ENCODE measurements around the gene DCUN1D3.
"Not testable (repeated sequence)": the region's sequence is repeated elsewhere in the genome, so short reads cannot be mapped to it uniquely, and the experiment has no call there.

Gene DCUN1D3

DNA sequence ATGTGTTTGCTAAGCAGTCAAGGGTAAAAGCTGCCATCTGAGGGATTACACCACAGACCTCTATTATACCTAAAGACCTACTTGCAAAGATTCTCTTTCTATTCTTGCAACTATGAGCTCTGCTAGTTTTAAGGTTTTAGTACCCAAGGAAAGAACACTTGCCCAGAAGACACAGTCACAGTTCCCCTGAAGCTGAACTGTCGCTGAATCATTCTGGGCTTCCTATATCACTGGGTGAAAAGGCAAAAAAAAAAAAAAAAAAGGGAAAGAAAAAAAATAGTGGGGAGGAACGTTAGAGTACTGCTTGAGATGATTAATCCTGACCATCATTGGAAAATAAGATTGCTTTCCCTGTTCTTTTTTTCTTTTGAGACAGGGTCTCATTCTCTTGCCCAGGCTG, 38.3 kb upstream of the DCUN1D3 start:
- Histone ChIP-seq H3K36me3 (ENCODE audit: control insufficient read depth, insufficient read depth, low read length, severe bottlenecking) (no peaks in the 10 kb centered on the region), H3K27me3 (replicated peaks; ENCODE audit: control insufficient read depth, insufficient read depth, low read length) (no peaks in the 10 kb centered on the region), H3K9ac (ENCODE audit: low read length) (peak overlapping the region; percentile 61), H3K9me3 (ENCODE audit: control insufficient read depth, low read length) (no peaks in the 10 kb centered on the region), H3K4me3 (ENCODE audit: low read length) (no peak overlapping the region), H3K4me1 (ENCODE audit: control insufficient read depth, insufficient read depth, low read length) (peaks cover 23% of the 10 kb centered on the region)
- DNase-seq (ENCODE audit: low read depth): peak; percentile 41

DNA sequence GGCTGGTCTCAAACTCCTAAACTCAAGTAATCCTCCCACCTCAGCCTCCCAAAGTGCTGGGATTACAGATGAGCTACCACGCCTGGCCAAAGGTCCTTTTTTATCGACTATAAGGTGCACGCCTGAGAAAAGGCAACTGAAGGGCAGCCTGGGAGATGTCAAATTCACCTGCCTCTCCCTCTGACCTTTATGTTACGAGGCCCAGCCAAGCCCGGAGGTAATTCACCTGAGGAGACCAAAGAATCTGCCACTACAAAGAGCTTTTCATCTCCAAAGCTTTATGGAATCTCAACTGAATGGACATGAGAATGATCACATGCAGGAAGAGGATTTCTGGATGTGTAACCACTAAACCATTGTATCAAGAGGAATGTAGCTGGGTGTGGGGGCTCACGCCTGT, 37.6 kb upstream of the DCUN1D3 start:
- no peaks in the 10 kb centered on the region for H3K27me3 ChIP-seq (replicated peaks; ENCODE audit: control insufficient read depth, insufficient read depth, low read length)
- no peak for DNase-seq (ENCODE audit: low read depth)
- peak overlapping the region; percentile 30 for H3K9ac ChIP-seq (ENCODE audit: low read length)
- H3K4me1 ChIP-seq (ENCODE audit: control insufficient read depth, insufficient read depth, low read length): peaks cover 21% of the 10 kb centered on the region
- no peak overlapping the region for H3K4me3 ChIP-seq (ENCODE audit: low read length)
- H3K36me3 ChIP-seq (ENCODE audit: control insufficient read depth, insufficient read depth, low read length, severe bottlenecking): no peaks in the 10 kb centered on the region
- no peaks in the 10 kb centered on the region for H3K9me3 ChIP-seq (ENCODE audit: control insufficient read depth, low read length)

DNA sequence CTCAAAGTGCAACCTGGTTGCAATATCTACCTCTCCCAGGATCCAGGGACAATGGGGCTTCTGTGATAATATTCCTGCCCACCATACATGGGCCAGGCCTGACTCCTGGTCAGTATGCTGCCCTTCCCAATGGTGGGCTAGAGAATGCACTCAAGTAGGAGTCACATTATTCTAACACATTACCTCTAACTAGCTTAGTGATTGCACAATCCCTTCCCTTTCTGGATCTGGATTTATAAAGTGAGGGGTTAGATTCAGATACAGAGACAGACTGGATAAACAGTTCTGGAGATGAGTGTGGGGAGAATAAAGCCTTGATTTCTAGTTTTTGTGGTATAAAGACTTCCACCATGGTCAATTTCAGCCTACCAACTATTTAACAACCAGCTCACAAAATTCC, 33.4 kb upstream of the DCUN1D3 start:
- H3K9me3 ChIP-seq (ENCODE audit: control insufficient read depth, low read length): no peaks in the 10 kb centered on the region
- H3K27me3 ChIP-seq (replicated peaks; ENCODE audit: control insufficient read depth, insufficient read depth, low read length): no peaks in the 10 kb centered on the region
- H3K4me1 ChIP-seq (ENCODE audit: control insufficient read depth, insufficient read depth, low read length): peaks cover 39% of the 10 kb centered on the region
- DNase-seq (ENCODE audit: low read depth): peak; percentile 21
- no peaks in the 10 kb centered on the region for H3K36me3 ChIP-seq (ENCODE audit: control insufficient read depth, insufficient read depth, low read length, severe bottlenecking)
- H3K9ac ChIP-seq (ENCODE audit: low read length): no peak overlapping the region
- H3K4me3 ChIP-seq (ENCODE audit: low read length): no peak overlapping the region

DNA sequence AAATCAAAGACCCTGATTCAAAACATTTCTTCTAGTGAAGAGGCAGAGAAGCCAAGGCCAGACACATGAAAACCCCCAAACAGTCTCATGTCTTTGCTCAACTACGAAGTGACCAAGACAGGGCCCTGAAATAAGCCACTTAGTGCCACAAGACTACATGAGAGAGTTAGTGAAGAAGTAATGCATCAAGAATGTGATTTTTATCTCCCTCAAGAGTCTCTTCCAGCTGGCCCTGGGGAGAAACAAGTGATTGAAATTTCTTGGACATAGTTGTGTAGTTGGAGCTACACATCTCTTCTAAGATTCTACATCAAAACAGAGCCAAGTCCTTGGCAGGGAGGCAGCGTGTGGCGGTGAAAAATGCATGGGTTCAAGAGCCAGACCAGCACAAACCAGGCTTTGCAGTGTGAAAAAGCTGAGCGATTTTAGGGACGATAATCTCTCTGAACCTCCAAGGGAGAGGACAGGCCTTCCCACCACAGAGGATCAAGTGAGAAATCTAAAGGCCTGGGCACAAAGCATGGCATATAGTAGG, 31.0 kb upstream of the DCUN1D3 start:
- Histone ChIP-seq H3K36me3 (ENCODE audit: control insufficient read depth, insufficient read depth, low read length, severe bottlenecking) (no peaks in the 10 kb centered on the region), H3K4me3 (ENCODE audit: low read length) (no peak overlapping the region), H3K4me1 (ENCODE audit: control insufficient read depth, insufficient read depth, low read length) (peaks cover 29% of the 10 kb centered on the region), H3K9ac (ENCODE audit: low read length) (peak overlapping the region; percentile 5), H3K9me3 (ENCODE audit: control insufficient read depth, low read length) (no peaks in the 10 kb centered on the region), H3K27me3 (replicated peaks; ENCODE audit: control insufficient read depth, insufficient read depth, low read length) (no peaks in the 10 kb centered on the region)
- DNase-seq (ENCODE audit: low read depth): peak; percentile 57

DNA sequence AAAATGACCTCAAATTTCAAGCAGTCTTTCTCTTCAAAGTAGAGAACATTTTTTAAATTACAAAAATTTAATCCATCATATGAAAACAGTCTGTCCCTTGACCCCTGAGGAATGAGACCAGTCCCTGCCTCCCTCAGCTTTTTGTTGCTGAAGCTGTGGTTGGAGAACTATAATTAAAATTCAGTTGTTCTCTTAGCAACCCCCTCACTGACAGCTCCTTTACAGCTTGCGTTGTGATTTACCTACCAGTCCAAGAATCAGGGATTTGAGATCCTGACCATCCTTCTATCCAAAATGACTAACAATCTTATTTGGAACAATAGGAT, 30.2 kb upstream of the DCUN1D3 start:
- DNase-seq (ENCODE audit: low read depth): no peak
- peak overlapping the region; percentile 5 for H3K9ac ChIP-seq (ENCODE audit: low read length)
- H3K36me3 ChIP-seq (ENCODE audit: control insufficient read depth, insufficient read depth, low read length, severe bottlenecking): no peaks in the 10 kb centered on the region
- no peak overlapping the region for H3K4me3 ChIP-seq (ENCODE audit: low read length)
- no peaks in the 10 kb centered on the region for H3K9me3 ChIP-seq (ENCODE audit: control insufficient read depth, low read length)
- peaks cover 29% of the 10 kb centered on the region for H3K4me1 ChIP-seq (ENCODE audit: control insufficient read depth, insufficient read depth, low read length)
- no peaks in the 10 kb centered on the region for H3K27me3 ChIP-seq (replicated peaks; ENCODE audit: control insufficient read depth, insufficient read depth, low read length)

DNA sequence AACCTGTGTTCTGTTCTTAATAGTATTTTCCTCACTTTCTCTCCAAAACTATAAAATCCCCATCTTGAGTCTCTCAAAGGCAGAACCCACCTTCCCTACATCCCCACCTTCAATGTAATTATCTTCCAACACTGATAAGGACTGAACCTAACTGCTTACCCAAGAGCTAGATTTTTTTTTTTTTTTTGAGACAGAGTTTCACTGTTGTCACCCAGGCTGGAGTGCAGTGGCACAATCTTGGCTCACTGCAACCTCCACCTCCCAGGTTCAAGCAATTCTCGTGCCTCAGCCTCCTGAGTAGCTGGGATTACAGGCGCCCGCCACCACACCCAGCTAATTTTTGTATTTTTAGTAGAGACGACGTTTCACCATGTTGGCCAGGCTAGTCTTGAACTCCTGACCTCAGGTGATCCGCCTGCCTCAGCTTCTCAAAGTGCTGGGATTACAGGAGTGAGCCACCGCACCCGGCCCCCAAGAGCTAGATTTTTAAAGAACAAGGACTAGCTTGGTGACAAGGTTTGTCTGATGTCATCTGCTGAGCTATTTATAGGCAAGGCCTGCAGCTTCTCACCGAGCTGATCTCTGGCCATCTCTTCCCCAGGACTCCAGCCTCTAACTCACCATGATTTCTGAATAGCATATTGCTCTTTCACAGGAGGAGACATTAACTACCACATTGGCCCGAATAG, 29.7 kb upstream of the DCUN1D3 start:
- not testable (repeated sequence) for H3K36me3 ChIP-seq (ENCODE audit: control insufficient read depth, insufficient read depth, low read length, severe bottlenecking); H3K27me3 ChIP-seq (replicated peaks; ENCODE audit: control insufficient read depth, insufficient read depth, low read length); H3K9me3 ChIP-seq (ENCODE audit: control insufficient read depth, low read length); H3K4me3 ChIP-seq (ENCODE audit: low read length)
- H3K9ac ChIP-seq (ENCODE audit: low read length): peak overlapping the region; percentile 5
- peaks cover 29% of the 10 kb centered on the region for H3K4me1 ChIP-seq (ENCODE audit: control insufficient read depth, insufficient read depth, low read length)
- peak; percentile 67 for DNase-seq (ENCODE audit: low read depth)

DNA sequence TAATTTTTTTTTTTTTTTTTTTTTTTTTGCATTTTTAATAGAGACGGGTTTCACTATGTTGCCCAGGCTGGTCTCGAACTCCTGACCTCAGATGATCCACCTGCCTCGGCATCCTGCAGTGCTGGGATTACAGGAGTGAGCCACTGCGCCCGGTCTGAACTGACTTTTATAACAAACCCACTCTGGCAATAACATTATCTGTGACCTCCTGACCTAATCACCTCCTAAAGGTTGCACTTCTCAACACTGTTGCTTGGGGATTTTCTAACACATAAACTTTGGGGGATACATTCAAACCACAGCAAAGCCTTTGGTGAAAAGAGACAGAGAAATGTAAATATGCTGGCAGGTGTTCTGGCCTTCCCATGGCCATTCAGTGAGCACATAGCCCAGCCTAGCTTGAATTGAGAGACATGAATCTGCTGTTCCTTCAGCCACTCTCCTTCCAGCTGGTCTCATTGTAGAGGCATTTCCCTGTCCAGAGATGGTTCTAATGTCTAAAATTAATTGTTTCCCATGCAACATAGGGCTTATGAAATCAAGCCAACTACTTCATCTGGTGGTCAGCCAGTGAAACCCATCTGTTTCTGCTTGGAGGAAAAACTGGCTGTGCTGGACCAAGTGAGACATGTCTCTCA, 28.7 kb upstream of the DCUN1D3 start:
- H3K36me3 ChIP-seq (ENCODE audit: control insufficient read depth, insufficient read depth, low read length, severe bottlenecking): peaks cover 5% of the 10 kb centered on the region
- H3K9ac ChIP-seq (ENCODE audit: low read length): no peak overlapping the region
- peak; percentile 65 for DNase-seq (ENCODE audit: low read depth)
- H3K9me3 ChIP-seq (ENCODE audit: control insufficient read depth, low read length): no peaks in the 10 kb centered on the region
- no peaks in the 10 kb centered on the region for H3K27me3 ChIP-seq (replicated peaks; ENCODE audit: control insufficient read depth, insufficient read depth, low read length)
- H3K4me3 ChIP-seq (ENCODE audit: low read length): no peak overlapping the region
- peaks cover 34% of the 10 kb centered on the region for H3K4me1 ChIP-seq (ENCODE audit: control insufficient read depth, insufficient read depth, low read length)

DNA sequence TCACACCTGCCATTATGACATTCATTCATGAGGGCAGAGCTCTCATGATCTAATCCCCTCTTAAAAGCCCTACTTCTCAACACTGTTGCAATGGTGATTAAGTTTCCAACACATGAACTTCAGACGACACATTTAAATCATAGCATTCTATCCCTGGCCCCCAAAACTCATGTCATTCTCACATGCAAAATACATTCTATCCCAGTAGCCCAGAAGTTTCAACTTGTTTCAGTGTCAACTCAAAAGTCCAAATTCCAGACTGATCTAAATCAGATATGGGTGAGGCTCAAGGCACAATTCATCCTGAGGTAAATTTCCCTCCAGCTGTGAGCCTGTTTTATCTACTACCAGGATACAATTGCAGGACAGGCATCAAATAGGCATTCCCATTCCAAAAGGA, 25.6 kb upstream of the DCUN1D3 start:
- Histone ChIP-seq H3K4me3 (ENCODE audit: low read length) (no peak overlapping the region), H3K27me3 (replicated peaks; ENCODE audit: control insufficient read depth, insufficient read depth, low read length) (no peaks in the 10 kb centered on the region), H3K36me3 (ENCODE audit: control insufficient read depth, insufficient read depth, low read length, severe bottlenecking) (peaks cover 5% of the 10 kb centered on the region), H3K9ac (ENCODE audit: low read length) (no peak overlapping the region), H3K4me1 (ENCODE audit: control insufficient read depth, insufficient read depth, low read length) (peaks cover 24% of the 10 kb centered on the region), H3K9me3 (ENCODE audit: control insufficient read depth, low read length) (no peaks in the 10 kb centered on the region)
- no peak for DNase-seq (ENCODE audit: low read depth)

DNA sequence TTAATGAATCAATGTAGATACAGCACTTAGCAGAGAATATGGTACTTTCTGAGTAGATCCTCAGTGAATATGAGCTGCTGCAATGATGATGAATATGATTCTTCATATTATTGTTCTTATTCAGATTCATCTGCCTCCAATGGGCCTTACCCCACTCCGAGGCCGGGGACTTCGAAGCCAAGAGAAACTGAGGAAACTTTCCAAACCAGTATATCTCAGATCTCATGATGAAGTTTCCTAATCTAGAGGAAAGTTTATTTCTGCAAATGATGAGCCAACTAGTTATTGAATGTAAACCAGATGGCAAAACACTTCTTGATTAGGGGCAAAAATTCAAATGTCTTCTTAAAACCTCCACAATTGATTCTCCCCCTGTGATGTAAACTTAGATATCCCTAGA, 23.7 kb upstream of the DCUN1D3 start:
- Histone ChIP-seq H3K4me1 (ENCODE audit: control insufficient read depth, insufficient read depth, low read length) (peaks cover 26% of the 10 kb centered on the region), H3K9ac (ENCODE audit: low read length) (peak overlapping the region; percentile 3), H3K27me3 (replicated peaks; ENCODE audit: control insufficient read depth, insufficient read depth, low read length) (no peaks in the 10 kb centered on the region), H3K9me3 (ENCODE audit: control insufficient read depth, low read length) (no peaks in the 10 kb centered on the region), H3K4me3 (ENCODE audit: low read length) (no peak overlapping the region), H3K36me3 (ENCODE audit: control insufficient read depth, insufficient read depth, low read length, severe bottlenecking) (peaks cover 5% of the 10 kb centered on the region)
- DNase-seq (ENCODE audit: low read depth): no peak

DNA sequence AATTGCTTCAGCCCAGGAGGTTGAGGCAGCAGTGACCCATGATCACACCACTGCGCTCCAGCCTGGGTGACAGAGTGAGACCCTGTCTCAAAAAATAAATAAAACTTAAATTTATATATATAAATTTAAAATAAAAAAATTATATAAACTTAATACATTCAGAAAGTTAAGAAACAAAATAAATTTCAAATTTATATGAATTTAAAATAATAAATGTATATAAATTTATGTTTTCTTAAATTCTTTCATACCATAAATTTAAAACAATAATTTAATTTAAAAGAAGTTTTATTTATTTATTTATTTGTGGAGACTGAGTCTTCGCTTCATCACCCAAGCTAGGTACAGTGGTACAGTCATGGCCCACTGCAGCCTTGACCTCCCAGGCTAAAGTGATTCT, 20.6 kb upstream of the DCUN1D3 start:
- no peak overlapping the region for H3K4me3 ChIP-seq (ENCODE audit: low read length)
- no peaks in the 10 kb centered on the region for H3K27me3 ChIP-seq (replicated peaks; ENCODE audit: control insufficient read depth, insufficient read depth, low read length)
- no peaks in the 10 kb centered on the region for H3K9me3 ChIP-seq (ENCODE audit: control insufficient read depth, low read length)
- H3K9ac ChIP-seq (ENCODE audit: low read length): no peak overlapping the region
- no peak for DNase-seq (ENCODE audit: low read depth)
- H3K36me3 ChIP-seq (ENCODE audit: control insufficient read depth, insufficient read depth, low read length, severe bottlenecking): peaks cover 5% of the 10 kb centered on the region
- H3K4me1 ChIP-seq (ENCODE audit: control insufficient read depth, insufficient read depth, low read length): peaks cover 49% of the 10 kb centered on the region

DNA sequence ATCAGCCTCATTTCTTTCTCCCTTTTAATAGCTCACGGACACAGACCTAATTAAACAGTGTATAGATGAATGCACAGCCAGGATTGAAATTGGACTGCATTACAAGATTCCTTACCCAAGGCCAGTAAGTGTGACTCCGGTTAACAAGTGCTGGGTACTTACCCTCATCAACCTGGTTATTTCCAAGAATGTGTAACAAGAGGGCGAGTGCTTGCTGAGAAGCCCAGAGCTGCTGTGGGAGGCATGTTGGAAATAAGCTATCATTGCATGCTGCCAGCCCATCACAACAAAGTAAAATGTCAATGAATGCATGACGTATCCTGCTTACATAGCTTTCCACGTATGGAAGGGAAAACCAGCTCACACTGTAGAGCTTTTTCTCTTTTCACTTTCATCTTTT, 19.9 kb upstream of the DCUN1D3 start:
- no peak for DNase-seq (ENCODE audit: low read depth)
- H3K4me1 ChIP-seq (ENCODE audit: control insufficient read depth, insufficient read depth, low read length): peaks cover 54% of the 10 kb centered on the region
- H3K4me3 ChIP-seq (ENCODE audit: low read length): no peak overlapping the region
- H3K9ac ChIP-seq (ENCODE audit: low read length): no peak overlapping the region
- H3K27me3 ChIP-seq (replicated peaks; ENCODE audit: control insufficient read depth, insufficient read depth, low read length): no peaks in the 10 kb centered on the region
- peaks cover 5% of the 10 kb centered on the region for H3K36me3 ChIP-seq (ENCODE audit: control insufficient read depth, insufficient read depth, low read length, severe bottlenecking)
- no peaks in the 10 kb centered on the region for H3K9me3 ChIP-seq (ENCODE audit: control insufficient read depth, low read length)
